Aortic smooth muscle cell (primary cell): Measurements from ENCODE around the gene UBE2A. TPM values are rescaled to one million over a fixed set of nuclear protein-coding genes. Genes with fewer than 3 reads are reported as not detected.

Experiments
- total RNA-seq: library from RNA; depleted of rRNA; stranded (reverse); fragments of >200 nt; gene quantifications from 2 replicates; pipeline ENCODE4 v1.2.3, GENCODE V29; 2014

UBE2A gene
- 28.5 and 33.4 TPM in 2 replicates for total RNA-seq

GRCh38 chrX:119574394-119575266 is at the start of gene UBE2A:
Gene UBE2A, plus strand, starts transcription at chrX:119574563. Its CDS starts 149 bp downstream, at chrX:119574712.

GRCh38 chrX:119565107-119565663 is 9.2 kb upstream of the UBE2A start, which contains the start of gene STEEP1:
Gene STEEP1, minus strand, starts transcription at chrX:119565409. Its CDS starts 54 bp downstream, at chrX:119565355.

GRCh38 chrX:119606280-119607017 is 32.1 kb downstream of the UBE2A start, which contains the start of gene NKRF:
Gene NKRF, minus strand, starts transcription at chrX:119606424.

Other genes with a start within 250 kb of the UBE2A start
- gene SLC25A43, start 175.2 kb upstream of the UBE2A start, total RNA-seq: 9.8 and 10.8 TPM in 2 replicates
- gene SLC25A5, start 106.1 kb upstream of the UBE2A start, total RNA-seq: 142 and 156 TPM in 2 replicates
- 37.4 and 41.3 TPM in 2 replicates for gene STEEP1, start 9.2 kb upstream of the UBE2A start, total RNA-seq
- 3.8 and 4.3 TPM in 2 replicates for gene NKRF, start 31.9 kb downstream of the UBE2A start, total RNA-seq
- gene SEPTIN6, start 118.6 kb downstream of the UBE2A start, total RNA-seq: 4.2 TPM in 2 replicates
- gene SOWAHD, start 184.0 kb downstream of the UBE2A start, total RNA-seq: 0.13 TPM in 1 of 2 replicates, not detected in the other
- gene RPL39, start 217.1 kb downstream of the UBE2A start, total RNA-seq: 2,131 and 2,216 TPM in 2 replicates